ENCODE data around the gene PPM1H.
"Not testable (repeated sequence)": the region's sequence is repeated elsewhere in the genome, so short reads cannot be mapped to it uniquely, and the experiment has no call there.

The PPM1H gene

DNA sequence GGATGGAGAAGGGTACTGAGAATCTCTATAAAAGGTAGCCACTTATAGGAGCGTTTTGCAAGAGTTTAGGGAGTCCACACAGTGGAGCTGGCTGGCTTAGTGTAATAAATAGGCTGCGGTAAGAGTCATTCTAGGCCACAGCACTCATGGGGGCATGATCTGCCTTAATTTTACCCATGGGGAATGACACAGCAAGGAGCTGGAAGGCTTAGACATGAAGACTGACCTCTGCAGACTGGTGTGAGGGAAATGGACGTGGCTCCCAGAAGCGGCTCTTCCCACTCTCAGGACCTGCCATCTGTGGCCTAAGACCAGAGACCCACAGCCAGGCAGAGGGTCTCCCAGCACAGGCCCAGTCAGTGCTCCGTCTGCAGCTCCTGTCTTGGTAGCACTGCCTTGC is 173.3 kb downstream of the PPM1H start:
- no peak for DNase-seq

DNA sequence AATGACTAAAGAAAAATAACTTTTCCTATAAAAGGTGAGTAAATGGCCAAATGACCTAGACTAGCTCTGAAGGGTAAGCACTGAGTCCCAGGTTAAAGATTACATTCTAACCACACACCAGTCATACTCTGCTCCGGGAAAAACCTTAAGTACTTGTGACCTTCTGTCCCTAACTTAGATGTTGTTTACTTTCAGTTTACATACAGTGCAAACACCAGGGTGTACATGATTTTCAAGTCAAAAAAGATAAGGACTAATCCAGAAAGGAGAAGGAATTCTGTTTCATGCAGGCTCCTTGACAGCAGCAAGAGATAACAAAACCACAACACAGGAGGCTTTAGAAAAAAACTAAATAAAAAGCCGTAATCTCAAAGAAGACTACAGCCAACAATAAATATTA is 174.2 kb downstream of the PPM1H start:
- DNase-seq, result no peak

DNA sequence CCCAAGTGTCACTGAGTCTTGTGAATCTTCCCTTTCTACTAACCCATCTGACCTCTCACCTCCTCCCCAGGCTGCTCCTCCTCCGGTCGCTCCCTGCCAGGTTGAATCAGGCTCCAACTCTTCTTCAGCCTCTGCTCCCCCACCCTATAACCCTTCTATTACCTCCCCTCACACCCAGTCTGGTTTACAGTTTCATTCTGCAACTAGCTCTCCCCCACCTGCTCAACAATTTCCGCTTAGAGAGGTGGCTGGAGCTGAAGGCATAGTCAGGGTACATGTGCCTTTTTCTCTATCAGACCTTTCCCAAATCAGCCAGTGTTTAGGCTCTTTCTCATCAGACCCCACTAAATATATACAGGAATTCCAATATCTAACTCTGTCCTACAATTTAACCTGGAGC is 174.6 kb downstream of the PPM1H start:
- DNase-seq, result not testable (repeated sequence)

DNA sequence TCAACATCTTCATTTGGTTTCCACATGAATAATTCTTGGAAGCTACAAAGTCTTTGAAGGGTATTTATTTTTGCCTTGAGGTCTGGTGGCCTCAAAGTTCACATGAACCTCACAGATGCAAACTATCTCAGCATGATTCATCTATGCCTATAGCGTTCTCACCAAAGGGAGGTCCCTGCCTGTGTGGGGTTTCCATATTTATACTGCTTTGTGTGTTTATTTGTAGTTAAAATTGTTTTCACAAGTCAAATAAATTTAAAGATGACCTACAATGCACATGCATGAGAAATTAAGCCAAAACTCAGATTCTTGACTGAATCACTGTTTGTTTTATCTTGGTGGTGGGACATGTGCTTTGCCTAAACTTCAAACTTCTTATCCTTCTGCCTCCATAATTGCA is 176.7 kb downstream of the PPM1H start:
- DNase-seq, result no peak

DNA sequence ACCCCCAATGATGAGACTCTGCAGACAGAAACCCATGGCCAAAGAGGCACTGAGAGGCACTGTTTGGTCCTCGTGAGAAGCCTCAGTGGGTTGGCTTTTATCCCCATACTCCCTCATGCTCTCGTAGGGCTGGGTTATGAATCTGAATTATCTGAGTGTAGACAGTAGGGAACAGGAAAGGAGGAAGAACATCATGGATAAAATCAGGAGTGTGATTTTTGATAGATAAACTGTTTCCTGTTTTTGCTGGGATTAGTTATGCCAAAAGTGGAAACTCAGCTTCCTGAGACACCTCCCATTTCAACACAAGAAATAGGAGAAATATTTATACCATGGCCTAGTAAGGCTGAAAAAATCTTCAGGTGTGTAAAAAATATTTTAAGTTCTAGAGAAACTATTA is 177.9 kb downstream of the PPM1H start:
- no peak for DNase-seq

DNA sequence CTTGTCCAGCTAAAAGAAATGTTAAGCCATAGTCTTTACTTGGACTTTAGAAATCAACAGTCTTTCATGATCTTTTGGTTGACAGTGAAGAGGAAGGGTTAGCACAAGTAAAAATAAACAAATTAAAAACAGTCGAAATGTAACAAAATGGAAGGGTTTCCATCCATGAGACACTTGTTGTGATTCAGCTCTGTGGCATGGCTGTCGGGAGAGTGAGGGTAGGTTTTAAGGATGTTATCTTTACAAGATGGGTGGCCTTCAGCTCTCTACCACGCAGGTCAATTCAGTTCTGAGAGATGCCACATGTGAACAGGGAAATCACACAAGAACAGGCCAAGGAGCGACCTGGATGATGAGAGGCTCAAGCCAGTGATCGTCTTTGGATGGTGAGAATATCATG is 180.2 kb downstream of the PPM1H start:
- no peak for DNase-seq

DNA sequence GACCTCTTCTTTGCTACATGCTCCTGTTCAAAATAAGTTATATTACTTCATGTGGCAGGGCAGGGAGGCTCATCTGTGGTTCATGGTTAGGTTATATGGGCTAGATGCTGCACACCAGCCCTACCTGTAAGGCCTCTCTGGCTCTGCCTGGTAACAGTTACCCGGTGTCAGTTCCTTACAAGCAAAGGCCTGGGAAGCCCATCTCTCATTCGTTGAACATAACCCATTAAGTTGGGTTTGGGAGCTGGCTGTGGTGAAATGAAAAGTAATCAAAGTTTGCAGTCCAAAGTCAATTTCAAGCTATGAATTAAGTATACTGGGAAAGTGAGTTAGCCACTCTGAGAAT is 183.2 kb downstream of the PPM1H start:
- DNase-seq, result no peak

DNA sequence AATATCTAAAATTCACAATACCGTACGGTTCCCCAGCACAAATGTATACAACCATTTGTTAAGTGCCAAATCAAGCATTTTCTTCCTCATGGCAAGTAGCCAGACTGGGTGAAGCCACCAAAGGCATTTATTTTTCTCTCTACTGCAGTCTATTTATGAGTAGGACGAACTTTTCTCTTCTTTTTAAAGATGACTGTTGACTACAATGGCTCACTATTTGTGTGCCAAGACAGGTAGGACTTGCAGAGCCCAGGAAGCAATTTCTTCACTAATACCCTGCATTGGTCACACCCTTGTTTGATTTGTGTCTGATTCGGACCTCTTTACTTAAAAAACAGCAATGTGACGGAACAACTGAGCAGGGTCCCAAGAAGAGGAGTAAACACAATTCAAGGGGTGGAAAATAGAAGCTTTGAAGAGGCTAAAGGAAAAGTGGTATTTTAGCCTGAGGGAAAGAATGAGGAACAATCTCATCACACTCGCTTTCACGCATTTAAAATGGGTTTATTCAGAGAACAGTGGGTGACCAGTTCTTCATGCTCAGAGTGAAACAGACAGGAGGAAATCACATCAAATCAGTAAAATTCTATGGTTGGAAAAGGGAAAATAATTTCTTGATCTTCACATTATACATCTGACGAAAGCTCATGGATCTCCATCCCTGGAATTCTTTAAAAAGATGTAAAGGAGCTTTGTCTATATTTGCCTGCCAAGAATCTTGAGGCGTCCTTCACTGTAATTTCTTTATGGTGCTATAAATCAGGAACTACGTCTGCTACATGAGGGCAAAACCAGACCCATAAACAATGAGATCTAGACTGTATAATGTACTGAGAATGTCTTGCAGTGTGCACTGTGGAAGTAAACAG is 183.8 kb downstream of the PPM1H start:
- DNase-seq, result no peak

DNA sequence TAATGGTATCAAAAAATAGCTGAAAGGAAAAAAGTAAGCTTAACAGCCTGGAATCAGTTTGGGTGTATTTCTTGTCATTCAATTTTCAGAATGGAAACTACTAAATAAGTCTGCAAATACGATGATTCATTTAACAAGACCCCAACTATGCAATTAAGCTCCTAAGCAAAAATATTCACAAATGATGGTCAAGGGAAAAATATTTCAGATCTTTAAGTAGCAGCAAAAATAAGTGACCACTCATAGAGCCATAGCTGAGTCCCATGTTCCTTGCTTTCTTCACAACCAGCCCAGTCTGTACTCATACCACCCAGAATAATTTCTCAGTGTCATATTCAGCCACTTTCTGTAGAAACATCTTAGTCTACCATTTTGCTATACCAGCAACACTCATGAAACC is 185.4 kb downstream of the PPM1H start:
- DNase-seq, result no peak

DNA sequence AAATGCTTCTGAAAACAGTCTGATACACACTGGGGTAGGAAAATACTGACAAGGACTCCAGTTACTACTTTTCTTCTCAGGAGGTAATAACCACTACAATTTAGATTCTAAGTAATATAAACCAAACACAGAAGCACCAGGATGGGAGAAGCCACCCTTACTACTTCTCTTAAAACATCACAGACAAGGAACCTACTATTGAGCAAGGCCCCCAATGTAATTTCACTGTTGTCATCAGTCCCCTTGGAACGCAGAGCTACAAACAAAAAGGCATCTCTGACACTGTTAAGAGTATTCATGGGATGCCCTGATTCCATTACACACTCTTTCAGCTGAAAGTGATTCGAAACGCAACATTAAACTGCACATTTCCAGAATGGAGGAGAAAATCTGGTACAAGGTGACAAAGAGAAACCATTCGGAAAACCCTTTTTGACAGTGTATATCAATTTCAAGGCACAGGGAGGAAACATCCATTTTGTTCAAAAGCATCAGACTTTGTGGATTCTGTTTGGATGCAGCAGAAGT is 185.9 kb downstream of the PPM1H start:
- DNase-seq, result no peak

DNA sequence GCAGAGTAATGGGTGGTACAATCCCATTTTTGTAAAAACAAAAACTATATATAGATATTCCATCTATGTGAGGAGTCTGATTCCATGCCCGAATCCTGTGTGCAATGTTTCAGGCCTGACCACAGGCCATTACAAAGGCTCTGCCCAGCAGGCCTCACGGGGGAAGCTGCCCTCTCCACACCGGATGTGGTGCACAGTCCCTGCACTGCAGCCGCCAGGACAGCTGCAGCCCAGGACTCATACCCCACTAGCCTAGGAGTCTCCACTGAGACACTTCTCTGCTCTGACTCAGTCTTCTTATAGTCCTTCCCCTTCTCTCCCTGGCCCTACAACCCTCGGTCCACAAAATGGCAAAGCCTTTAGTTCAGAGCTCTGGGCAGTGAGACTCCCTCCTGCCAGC is 190.4 kb downstream of the PPM1H start:
- no peak for DNase-seq

DNA sequence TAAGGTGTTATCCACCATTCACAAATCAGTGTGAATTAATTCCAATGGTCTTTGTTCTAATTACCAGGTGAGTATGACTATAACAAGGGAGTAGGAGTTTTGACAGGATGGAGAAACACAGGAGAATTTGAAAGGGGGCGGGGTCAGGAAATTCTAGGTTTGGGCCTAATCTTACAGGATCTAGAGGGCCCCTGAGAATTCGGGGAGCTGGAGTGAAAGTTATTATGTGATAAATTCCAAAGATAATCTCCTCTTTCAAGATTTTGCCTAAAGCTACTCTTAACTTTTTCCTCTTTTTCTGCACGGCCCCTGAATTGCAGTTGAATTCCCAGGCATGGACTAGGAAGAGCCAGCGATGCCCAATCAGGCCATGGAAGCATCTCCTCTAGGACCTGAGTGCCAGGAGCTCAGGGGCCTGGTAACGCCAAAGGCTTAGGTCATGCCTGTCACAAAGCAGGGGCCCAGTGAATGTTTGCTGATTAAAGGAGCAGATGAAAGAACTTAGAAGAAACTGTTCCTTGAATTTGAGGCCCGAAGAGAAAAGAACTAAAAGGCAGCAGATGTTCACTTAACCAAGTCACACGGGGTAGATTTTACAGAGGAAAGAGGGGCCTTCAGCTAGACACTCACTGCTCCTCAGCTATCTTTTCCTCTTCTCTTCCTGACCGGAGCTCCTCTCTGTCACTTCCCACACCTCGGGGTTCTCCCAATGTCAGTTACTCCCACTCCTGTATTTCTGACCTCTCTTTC is 195.5 kb downstream of the PPM1H start:
- no peak for DNase-seq

DNA sequence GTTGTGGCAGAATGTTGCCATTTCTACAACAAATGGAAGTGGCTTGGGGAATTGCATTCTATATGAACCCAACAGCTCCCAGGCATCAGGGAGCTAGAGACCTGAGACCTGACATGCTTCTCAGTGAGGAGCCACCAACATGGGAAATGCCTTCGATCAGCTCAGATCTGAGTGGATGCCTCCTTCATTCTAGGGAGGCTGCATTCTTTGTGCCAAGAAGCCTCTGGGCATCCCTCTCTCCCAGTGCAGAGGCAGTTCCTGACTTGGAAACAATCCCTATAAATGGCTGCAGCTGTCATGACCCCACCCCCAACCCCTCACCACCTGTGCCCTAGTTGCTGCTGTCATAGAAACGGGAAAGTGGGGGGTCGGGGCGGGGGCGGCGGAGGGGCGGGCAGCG is 196.3 kb downstream of the PPM1H start:
- no peak for DNase-seq

DNA sequence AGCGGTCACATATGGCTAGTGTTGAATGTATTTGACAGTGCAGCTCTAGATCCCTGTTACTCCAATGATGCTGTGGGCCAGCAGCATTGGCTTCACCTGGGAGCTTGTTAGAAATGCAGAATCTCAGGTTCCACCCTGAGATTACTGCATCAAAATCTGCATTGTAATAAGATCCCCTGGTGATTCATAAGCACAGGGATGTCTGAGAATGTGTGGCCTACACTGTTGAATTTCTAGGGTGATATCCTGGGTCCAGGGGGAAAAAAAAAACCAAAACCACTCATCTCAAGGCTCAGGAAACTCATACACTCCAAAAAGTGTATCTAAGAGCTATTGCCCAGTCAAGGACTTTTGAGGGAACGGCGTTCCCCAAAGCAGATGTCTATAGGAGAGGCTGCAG is 196.8 kb downstream of the PPM1H start:
- DNase-seq, result no peak

DNA sequence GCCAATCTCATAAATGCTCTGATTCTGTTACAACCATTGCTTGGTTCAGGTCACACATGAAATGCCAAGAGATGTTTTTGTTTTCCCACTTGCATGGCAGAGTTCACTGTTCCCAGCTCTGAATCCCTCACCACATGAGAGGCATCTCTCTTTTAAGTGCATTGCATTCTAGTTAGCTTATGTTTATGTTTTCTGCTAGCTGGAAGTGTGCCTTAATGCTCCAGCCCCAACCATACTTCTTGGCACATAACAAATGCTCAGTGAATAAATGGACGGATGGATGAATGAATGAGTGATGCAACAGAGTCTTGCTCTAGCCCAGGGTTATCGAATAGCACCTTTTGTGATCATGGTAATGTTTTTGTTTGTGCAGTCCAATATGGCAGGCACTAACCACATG is 197.3 kb downstream of the PPM1H start:
- no peak for DNase-seq

DNA sequence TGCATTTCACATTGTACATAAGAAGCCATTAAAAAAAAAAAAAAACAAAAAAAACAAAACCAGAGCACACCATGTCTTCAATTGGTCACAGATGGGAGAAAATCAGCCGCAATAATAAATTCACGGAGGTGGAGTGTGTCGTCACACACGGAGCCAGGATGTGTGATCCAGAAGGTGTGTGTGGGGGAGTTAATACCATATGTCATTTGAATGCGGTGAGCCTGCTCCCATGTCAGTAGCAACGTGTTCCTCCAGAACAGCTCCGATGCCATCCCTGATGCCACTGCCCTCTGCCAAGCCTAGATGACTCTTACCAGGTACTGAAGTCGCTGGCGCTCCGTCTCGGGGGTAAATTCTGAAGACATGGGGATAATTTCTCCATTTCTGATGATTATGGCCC is 197.8 kb downstream of the PPM1H start:
- no peak for DNase-seq

DNA sequence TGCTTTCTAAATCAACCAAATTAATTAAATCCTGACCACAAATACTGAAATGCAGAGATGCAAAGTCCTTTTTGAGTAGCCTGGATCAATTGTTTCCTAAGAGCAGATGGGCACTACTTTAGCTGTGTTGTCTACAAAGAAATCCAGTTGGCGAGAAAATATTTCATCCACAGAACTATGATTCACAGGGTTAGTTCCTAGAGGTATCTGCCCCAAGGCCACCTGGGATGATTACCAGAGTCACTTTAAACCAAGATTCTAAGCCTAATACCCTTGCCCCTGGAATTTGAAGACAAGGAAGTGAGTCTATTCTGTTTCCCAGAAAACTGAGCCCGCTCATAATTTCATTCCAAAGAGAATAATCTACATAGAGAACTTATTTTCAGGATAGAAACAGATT is 198.4 kb downstream of the PPM1H start:
- no peak for DNase-seq

DNA sequence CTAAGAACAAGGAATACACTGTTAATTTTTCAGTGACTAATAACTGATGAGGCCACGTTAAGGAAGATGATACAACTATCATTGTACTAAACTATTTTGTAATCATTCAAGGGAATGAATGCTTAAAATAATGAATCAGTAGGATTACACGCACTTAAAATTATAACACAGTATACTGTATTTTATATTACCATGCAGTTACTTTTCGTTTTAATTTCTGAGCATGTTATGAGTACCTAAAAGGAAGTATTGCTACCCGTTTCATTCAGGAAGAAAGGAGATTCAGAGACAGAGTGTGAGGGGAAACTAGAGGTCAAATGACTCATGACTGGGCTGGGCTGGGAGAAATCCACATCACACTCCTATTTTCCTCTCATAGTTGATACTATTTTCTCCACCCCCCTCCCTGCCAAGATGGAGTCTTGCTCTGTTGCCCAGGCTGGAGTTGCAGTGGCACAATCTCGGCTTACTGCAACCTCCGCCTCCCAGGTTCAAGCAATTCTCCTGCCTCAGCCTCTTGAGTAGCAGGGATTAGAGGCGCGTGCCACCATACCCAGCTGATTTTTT is 202.0 kb downstream of the PPM1H start:
- no peak for DNase-seq

DNA sequence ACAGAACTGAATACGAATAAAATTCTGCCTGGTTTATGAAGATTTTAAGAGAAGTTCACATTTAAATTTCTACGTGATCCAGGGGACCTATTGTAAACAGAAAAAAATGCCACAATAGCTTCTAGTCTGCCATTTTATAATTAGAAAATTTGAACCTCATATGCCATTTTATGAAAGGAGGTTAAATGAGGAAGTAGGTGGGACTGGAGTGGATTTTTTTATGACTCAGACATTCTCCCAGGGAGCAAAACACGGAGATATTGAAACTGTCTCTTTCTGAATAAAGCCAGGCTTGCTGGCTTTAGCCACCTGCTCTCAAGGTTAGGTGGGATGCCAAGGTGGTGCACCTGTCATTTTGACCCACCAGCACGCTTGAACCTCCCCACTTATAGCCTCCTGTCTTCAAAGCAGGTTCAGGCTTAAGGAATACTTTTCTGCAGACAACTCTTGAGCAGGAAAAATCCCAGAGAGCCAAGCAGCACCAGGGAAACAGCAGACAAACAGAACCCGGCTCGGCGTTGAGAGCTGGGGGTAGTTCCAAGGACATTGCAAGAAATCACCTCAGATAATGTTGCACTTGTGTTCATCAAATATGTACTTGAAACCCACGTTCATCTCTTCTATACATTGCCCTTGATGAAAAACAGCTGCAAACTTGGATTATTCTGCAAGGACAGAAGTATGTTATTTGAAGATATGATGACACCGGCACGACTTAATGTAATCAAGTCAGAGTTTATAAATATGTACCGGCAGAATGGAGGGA is 203.7 kb downstream of the PPM1H start:
- DNase-seq, result no peak

DNA sequence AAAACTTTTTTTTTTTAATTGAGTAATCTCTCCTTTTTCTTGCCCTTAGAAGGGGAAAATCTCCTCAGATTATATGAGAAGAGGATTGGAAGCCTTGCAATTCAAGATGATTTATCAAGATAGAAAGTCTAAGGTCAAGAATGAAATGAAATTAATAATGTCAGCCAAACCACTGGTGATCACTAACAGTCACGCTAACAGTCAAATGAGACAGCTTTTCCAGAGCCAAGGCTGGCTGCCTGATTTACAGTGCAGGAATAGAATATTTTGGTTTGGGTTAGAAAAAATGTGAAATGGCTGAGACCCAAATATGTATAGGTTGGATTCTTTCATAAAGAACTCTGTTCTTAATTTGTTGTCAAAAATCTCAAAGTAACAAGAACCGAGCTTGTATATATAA is 204.3 kb downstream of the PPM1H start:
- DNase-seq, result no peak

DNA sequence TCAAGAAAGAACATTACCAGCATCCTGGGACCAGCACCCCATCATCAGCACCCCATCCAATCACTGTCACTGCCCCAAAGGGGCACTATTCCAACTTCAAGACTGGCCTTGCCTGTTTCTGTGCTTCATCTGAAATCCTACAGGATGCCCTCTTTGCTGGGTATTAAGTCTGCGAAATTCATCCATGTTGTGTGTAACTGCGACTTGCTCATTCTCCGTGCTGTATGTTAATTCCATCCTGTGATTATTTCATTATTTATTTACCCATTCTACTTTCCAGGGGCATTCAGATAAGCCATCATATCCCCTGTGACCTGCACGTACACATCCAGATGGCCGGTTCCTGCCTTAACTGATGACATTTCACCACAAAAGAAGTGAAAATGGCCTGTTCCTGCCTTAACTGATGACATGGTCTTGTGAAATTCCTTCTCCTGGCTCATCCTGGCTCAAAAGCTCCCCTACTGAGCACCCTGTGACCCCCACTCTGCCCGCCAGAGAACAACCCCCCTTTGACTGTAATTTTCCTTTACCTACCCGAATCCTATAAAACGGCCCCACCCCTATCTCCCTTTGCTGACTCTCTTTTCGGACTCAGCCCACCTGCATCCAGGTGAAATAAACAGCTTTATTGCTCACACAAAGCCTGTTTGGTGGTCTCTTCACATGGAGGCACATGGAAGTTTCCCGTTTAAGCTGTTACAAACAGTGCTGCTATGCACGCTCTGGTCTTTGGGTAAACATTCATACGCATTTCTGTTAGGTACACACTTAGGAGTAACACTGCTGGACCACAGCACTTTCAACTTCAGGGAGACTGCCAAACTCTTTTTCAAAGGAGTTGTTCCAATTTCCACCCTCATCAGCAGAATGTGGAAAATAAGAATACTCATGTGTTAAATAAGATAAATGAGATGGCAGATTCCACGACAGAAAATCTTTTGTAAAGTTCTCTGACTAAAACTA is 205.1 kb downstream of the PPM1H start:
- not testable (repeated sequence) for DNase-seq

DNA sequence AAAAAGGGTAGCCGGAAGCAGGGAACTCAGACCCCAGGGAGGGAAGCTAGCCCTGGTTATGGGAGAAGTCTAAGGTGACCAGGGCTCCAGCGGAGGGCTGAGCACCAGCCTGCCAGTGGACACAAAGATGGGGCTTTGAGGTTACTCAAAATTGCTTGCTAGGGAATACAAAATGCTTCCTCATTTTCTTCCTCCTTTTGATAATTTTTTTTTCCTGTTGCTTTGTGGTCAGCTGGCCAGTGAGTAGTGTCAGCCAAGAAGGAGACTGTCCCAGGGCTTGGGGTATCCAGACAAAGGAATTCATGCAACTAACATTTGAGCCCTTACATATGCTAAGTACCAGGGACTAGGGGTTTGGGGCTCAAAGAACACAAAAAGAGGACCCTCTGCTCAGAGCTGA is 206.2 kb downstream of the PPM1H start:
- no peak for DNase-seq
